Lower leg skin (tissue), 3 donors: ENCODE measurements around the gene DCDC2B.

Source experiments
- POLR2A ChIP-seq, 2 donors: fragments of 450-650 bp; IDR thresholded peaks; one replicate each; pipeline ENCODE4 v1.6.1; 2016 to 2017; ENCODE audit warnings: antibody characterized with exemption in 2 of 2, mild to moderate bottlenecking in 1 of 2, moderate library complexity in 1 of 2
- TF ChIP-seq, protein P1 (sequence below), 3 donors: fragments of 450-650 bp; IDR thresholded peaks; one replicate each; pipeline ENCODE4 v1.5.1; 2016; ENCODE audit warnings: antibody characterized with exemption in 3 of 3, mild to moderate bottlenecking in 3 of 3, moderate library complexity in 2 of 3

DNA sequence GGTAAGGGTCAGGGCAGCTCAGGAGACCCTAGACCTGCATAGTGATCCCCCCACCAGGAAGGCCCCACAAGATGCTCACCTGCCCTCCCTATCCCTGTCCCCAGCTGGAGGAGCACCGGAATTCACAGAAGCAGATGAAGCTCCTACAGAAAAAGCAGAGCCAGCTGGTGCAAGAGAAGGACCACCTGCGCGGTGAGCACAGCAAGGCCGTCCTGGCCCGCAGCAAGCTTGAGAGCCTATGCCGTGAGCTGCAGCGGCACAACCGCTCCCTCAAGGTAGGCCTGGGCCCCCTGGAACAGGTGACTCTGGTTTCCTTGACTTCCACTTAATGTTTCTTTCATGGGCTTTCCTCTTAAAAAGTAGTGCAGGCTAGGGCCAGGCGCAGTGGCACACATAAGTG is 21.0 kb upstream of the DCDC2B start:
- TF ChIP-seq, protein P1, sequence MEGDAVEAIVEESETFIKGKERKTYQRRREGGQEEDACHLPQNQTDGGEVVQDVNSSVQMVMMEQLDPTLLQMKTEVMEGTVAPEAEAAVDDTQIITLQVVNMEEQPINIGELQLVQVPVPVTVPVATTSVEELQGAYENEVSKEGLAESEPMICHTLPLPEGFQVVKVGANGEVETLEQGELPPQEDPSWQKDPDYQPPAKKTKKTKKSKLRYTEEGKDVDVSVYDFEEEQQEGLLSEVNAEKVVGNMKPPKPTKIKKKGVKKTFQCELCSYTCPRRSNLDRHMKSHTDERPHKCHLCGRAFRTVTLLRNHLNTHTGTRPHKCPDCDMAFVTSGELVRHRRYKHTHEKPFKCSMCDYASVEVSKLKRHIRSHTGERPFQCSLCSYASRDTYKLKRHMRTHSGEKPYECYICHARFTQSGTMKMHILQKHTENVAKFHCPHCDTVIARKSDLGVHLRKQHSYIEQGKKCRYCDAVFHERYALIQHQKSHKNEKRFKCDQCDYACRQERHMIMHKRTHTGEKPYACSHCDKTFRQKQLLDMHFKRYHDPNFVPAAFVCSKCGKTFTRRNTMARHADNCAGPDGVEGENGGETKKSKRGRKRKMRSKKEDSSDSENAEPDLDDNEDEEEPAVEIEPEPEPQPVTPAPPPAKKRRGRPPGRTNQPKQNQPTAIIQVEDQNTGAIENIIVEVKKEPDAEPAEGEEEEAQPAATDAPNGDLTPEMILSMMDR (IDR thresholded peaks at IDR 0.05): no peak
- TF ChIP-seq POLR2A (IDR thresholded peaks at IDR 0.05): no peak
